Activated T-cell treated with anti-CD3 and anti-CD28 coated beads, Interleukin-2, amount 50 U/mL, for 24 hours (primary cell): ENCODE results near the gene MYOF.

Source experiments
- DNase-seq: peaks from one replicate; pipeline ENCODE4 v3.0.0-alpha.2; 2020
- H3K27ac Mint-ChIP-seq: 2 replicates; pipeline ENCODE4 v1.8.0; 2020; ENCODE audit warnings: mild to moderate bottlenecking, mixed read lengths
- H3K27me3 Mint-ChIP-seq: 2 replicates; pipeline ENCODE4 v1.8.0; 2020; ENCODE audit warnings: mixed read lengths
- H3K36me3 Mint-ChIP-seq: 2 replicates; pipeline ENCODE4 v1.8.0; 2020; ENCODE audit warnings: low read depth, mixed read lengths
- H3K4me1 Mint-ChIP-seq: 2 replicates; pipeline ENCODE4 v1.8.0; 2020; ENCODE audit warnings: low read depth, mixed read lengths
- H3K4me3 Mint-ChIP-seq: 2 replicates; pipeline ENCODE4 v1.8.0; 2020; ENCODE audit warnings: mild to moderate bottlenecking, moderate library complexity, mixed read lengths
- H3K9me3 Mint-ChIP-seq: 2 replicates; pipeline ENCODE4 v1.8.0; 2020; ENCODE audit warnings: mixed read lengths

The MYOF gene

GRCh38 chr10:93266858-93267257 lies 215.3 kb downstream of the MYOF start:
- no peak for DNase-seq
- peaks cover 10% of the 10 kb centered on the region for H3K4me1 Mint-ChIP-seq
- H3K9me3 Mint-ChIP-seq, result peaks cover 7% of the 10 kb centered on the region
- no peaks in the 10 kb centered on the region for H3K27me3 Mint-ChIP-seq
- H3K4me3 Mint-ChIP-seq, result no peak overlapping the region
- H3K36me3 Mint-ChIP-seq, result no peaks in the 10 kb centered on the region
- H3K27ac Mint-ChIP-seq, result no peak overlapping the region

- H3K27ac Mint-ChIP-seq, result no peak overlapping the region
- no peaks in the 10 kb centered on the region for H3K36me3 Mint-ChIP-seq
- H3K4me3 Mint-ChIP-seq, result no peak overlapping the region
- no peaks in the 10 kb centered on the region for H3K9me3 Mint-ChIP-seq
- no peaks in the 10 kb centered on the region for H3K27me3 Mint-ChIP-seq
- no peak for DNase-seq
- H3K4me1 Mint-ChIP-seq, result no peaks in the 10 kb centered on the region
These were observed 220.0 kb downstream of the MYOF start for GRCh38 chr10:93261961-93262610.

GRCh38 chr10:93261089-93261488 lies 221.0 kb downstream of the MYOF start:
- DNase-seq, result no peak

GRCh38 chr10:93259126-93259525 lies 223.0 kb downstream of the MYOF start:
- Mint-ChIP-seq H3K9me3 (no peaks in the 10 kb centered on the region), H3K36me3 (no peaks in the 10 kb centered on the region), H3K4me1 (no peaks in the 10 kb centered on the region), H3K4me3 (no peak overlapping the region), H3K27ac (no peak overlapping the region), H3K27me3 (no peaks in the 10 kb centered on the region)
- no peak for DNase-seq

More at GRCh38 chr10:93261089-93261488, 221.0 kb downstream of the MYOF start:
- H3K4me1 Mint-ChIP-seq, result no peaks in the 10 kb centered on the region
- H3K27ac Mint-ChIP-seq, result no peak overlapping the region
- no peak overlapping the region for H3K4me3 Mint-ChIP-seq
- H3K9me3 Mint-ChIP-seq, result no peaks in the 10 kb centered on the region
- no peaks in the 10 kb centered on the region for H3K36me3 Mint-ChIP-seq
- no peaks in the 10 kb centered on the region for H3K27me3 Mint-ChIP-seq
